Gastroesophageal sphincter (tissue), 4 donors: Measurements from ENCODE around the gene NPRL2. TPM values are rescaled to one million over a fixed set of nuclear protein-coding genes. Genes with fewer than 3 reads are reported as not detected.
A peak's percentile ranks its signal among the peaks of the same experiment; 100 is the strongest.

Experiments used
- ATAC-seq: fragments of 150-250 bp; one replicate; pipeline ENCODE4 v1.9.1; 2016; ENCODE audit warnings: mild to moderate bottlenecking, moderate library complexity
- H3K27ac ChIP-seq, 4 donors: fragments of 200-600 bp; sonication (generic) in 3 of 4; 1 replicate in 3 of 4; 2 replicates in 1 of 4; pipeline ENCODE4 v1.5.1; 2016 to 2019
- H3K27me3 ChIP-seq: fragments of 200-600 bp; sonication (generic); one replicate; pipeline ENCODE4 v1.5.1; 2019
- H3K36me3 ChIP-seq, 2 donors: fragments of 200-600 bp; sonication (generic); one replicate each; pipeline ENCODE4 v1.5.1; 2019; ENCODE audit warnings: control low read depth in 1 of 2
- H3K4me1 ChIP-seq, 3 donors: fragments of 200-600 bp; sonication (generic); 1 replicate in 2 of 3; 2 replicates in 1 of 3; pipeline ENCODE4 v1.5.1; 2016 to 2019; ENCODE audit warnings: control low read depth in 2 of 3
- H3K4me3 ChIP-seq, 2 donors: fragments of 200-600 bp; sonication (generic); one replicate each; pipeline ENCODE4 v1.5.1; 2019; ENCODE audit warnings: mild to moderate bottlenecking in 1 of 2, moderate library complexity in 1 of 2
- H3K9me3 ChIP-seq, 3 donors: fragments of 200-600 bp; sonication (generic); one replicate each; pipeline ENCODE4 v1.5.1; 2017 to 2019; ENCODE audit warnings: control low read depth in 2 of 3
- EP300 ChIP-seq: sonication (generic); formaldehyde crosslinking; IDR thresholded peaks from one replicate; pipeline ENCODE4 v1.6.1; 2017; ENCODE audit warnings: antibody characterized with exemption, mild to moderate bottlenecking
- POLR2A ChIP-seq, 2 donors: fragments of 450-650 bp; IDR thresholded peaks; one replicate each; pipeline ENCODE4 v1.6.1; 2017; ENCODE audit warnings: antibody characterized with exemption in 2 of 2, mild to moderate bottlenecking in 2 of 2, moderate library complexity in 1 of 2
- POLR2AphosphoS5 ChIP-seq: sonication (generic); formaldehyde crosslinking; IDR thresholded peaks from one replicate; pipeline ENCODE4 v1.6.1; 2017; ENCODE audit warnings: antibody characterized with exemption
- whole genome bisulfite sequencing, 2 donors: methylation state at CpG; one replicate each; pipeline ENCODE4 v1.1.5; 2018; ENCODE audit warnings: low coverage in 1 of 2; 5-methylcytosine and 5-hydroxymethylcytosine counted together
- total RNA-seq, 4 donors: library from RNA; depleted of rRNA; stranded (reverse); fragments of >200 nt; gene quantifications; one replicate each; pipeline ENCODE4 v1.1.0, GENCODE V29; 2016
- TF ChIP-seq, protein P1 (sequence below), 4 experiments: fragments of 200-600 bp in 2 of 4; fragments of 450-650 bp in 2 of 4; sonication (generic) in 1 of 4; IDR thresholded peaks; one replicate each; pipeline ENCODE4 v1.5.1; 2017 to 2019; ENCODE audit warnings: antibody characterized with exemption in 4 of 4, mild to moderate bottlenecking in 2 of 4, moderate library complexity in 2 of 4

The NPRL2 gene
- total RNA-seq, 4 donors from 2014 or later: 14.0 to 26.6 (median 19.5) TPM

DNA sequence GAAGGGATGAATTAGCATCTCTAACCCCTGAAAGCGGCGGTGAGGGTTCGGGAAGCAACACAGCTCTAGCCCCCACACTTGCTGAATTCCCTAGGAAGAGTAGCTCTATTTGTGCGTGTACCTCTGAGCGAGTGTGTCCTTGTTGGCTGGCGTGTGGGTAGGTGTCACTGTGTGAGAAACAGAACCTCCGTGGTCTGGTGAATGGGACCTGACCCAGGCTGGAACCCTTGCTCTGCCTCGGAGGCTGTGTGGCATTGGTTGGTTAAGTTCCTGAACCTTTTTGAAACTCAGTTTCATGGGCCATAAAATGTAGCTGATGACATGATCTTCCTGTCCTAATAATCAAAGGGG is 9.2 kb upstream of the NPRL2 start:
- peaks cover 0 to 31% of the 10 kb centered on the region in 2 donors for H3K36me3 ChIP-seq
- no peaks in the 10 kb centered on the region for H3K27me3 ChIP-seq
- TF ChIP-seq, protein P1, sequence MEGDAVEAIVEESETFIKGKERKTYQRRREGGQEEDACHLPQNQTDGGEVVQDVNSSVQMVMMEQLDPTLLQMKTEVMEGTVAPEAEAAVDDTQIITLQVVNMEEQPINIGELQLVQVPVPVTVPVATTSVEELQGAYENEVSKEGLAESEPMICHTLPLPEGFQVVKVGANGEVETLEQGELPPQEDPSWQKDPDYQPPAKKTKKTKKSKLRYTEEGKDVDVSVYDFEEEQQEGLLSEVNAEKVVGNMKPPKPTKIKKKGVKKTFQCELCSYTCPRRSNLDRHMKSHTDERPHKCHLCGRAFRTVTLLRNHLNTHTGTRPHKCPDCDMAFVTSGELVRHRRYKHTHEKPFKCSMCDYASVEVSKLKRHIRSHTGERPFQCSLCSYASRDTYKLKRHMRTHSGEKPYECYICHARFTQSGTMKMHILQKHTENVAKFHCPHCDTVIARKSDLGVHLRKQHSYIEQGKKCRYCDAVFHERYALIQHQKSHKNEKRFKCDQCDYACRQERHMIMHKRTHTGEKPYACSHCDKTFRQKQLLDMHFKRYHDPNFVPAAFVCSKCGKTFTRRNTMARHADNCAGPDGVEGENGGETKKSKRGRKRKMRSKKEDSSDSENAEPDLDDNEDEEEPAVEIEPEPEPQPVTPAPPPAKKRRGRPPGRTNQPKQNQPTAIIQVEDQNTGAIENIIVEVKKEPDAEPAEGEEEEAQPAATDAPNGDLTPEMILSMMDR (IDR thresholded peaks at IDR 0.05): no peak
- no peak for TF ChIP-seq POLR2A (IDR thresholded peaks at IDR 0.05)
- no peak for TF ChIP-seq EP300
- TF ChIP-seq POLR2AphosphoS5: no peak
- ATAC-seq: peak; percentile 9
- H3K9me3 ChIP-seq: no peaks in the 10 kb centered on the region
- 33 to 35% methylated on average over 1 to 3 of the region's 8 CpGs for WGBS, 2 donors
- peak overlapping the region in 2 of 4 donors; percentile 85 to 90 for H3K27ac ChIP-seq
- H3K4me1 ChIP-seq: peaks cover 4 to 54% (median 38%) of the 10 kb centered on the region in 3 donors
- peak overlapping the region in 1 of 2 donors; percentile 75 for H3K4me3 ChIP-seq

DNA sequence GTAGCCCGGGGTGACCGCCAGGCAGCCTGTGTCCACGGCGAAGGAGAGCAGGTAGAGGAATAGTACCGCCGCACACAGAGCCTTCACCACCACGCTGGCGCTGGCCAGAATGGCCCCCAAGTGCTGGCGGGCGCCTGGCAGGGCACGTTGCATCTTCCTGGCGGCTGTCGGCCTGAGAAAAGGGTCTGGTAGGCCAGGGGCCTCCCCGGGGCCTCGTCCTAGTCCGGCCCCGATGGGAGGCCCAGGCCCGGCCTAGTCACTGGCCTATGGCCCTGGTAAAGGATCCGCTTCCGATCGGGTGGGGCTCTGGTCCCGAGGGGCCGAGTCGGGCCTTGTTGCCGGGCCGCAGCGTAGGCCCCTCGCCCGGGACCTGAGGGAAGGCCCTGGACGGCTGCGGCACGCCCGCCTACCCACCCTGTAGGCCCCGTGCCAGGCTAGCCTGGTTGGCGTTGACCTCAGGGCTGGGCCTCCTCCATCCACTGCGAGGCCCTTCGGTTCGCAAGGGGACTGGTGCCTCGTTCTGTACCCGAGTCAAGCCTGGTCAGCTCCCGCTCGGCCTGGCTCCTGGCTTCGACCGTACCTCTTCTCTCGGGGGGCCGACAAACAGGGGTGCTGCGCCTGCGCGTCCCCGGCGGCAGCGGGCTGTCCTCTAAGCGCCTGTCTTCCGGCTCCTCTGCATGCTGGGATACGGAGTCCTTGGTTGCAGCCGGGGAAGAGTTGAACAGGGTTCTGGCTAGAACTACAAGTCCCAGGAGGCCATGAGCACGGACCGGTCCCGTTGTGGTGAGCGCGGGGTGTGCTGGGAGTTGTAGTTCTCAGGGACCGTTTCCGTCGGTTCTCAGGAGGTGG is 8.6 kb upstream of the NPRL2 start, which contains the start of gene TMEM115:
Gene TMEM115, minus strand, starts transcription at position 611 of the 849 bp plus-strand sequence. Its CDS starts 458 bp downstream, at position 153.
- Histone ChIP-seq H3K4me3 (peak within 1 kb of the TSS; percentile 69 to 75), H3K27ac (peak within 1 kb of the TSS; percentile 70 to 94 (median 88)), H3K27me3 (no peaks in the 10 kb centered on the region), H3K4me1 (peaks cover 4 to 54% (median 32%) of the 10 kb centered on the region in 3 donors), H3K36me3 (peaks cover 0 to 37% of the 10 kb centered on the region in 2 donors), H3K9me3 (no peaks in the 10 kb centered on the region)
- TF ChIP-seq, protein P1 (IDR thresholded peaks at IDR 0.05): no peak
- peak; percentile 56 to 66 for TF ChIP-seq POLR2A (IDR thresholded peaks at IDR 0.05)
- peak; percentile 65 for TF ChIP-seq POLR2AphosphoS5
- ATAC-seq: peak; percentile 99
- 0% methylated on average over 27 of the region's 64 CpGs; no CpG with 5 or more reads in 1 of the 2 donors for WGBS, 2 donors

DNA sequence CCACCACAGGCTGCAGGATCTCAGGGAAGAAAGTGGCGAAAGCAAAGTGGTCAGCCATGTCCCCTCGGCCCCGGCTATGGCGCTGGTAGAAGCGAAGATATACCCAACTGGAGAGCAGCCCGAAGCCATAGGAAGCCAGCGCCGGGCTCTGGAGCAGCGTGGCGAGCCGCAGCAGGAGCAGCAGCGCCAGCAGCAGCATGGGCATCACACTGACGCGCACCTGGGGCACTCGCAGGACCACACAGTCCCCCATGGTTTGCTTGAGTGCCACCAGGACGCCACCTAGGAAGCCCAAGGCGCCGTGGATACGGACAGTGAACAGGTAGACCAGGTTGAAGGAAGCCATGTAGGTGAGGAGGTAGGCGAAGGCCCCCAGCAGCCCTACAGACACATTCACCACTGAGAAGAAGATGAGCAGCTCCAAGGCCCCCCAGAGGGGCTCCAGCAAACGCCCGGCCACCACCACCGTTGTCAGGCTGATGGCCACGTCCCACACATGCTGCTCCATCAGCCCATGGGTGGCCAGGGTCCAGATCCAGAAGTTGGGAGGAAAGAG is 7.9 kb upstream of the NPRL2 start:
- TF ChIP-seq POLR2A (IDR thresholded peaks at IDR 0.05) (no peak), POLR2AphosphoS5 (no peak), EP300 (no peak)
- TF ChIP-seq, protein P1 (IDR thresholded peaks at IDR 0.05): no peak
- H3K9me3 ChIP-seq: no peaks in the 10 kb centered on the region
- WGBS, 2 donors: 32% methylated on average over 5 of the region's 24 CpGs; no CpG with 5 or more reads in 1 of the 2 donors
- peaks cover 0 to 44% of the 10 kb centered on the region in 2 donors for H3K36me3 ChIP-seq
- peaks cover 4 to 59% (median 31%) of the 10 kb centered on the region in 3 donors for H3K4me1 ChIP-seq
- no peaks in the 10 kb centered on the region for H3K27me3 ChIP-seq
- ATAC-seq: no peak
- peak overlapping the region; percentile 69 to 75 for H3K4me3 ChIP-seq
- H3K27ac ChIP-seq: peak overlapping the region; percentile 70 to 94 (median 88)

DNA sequence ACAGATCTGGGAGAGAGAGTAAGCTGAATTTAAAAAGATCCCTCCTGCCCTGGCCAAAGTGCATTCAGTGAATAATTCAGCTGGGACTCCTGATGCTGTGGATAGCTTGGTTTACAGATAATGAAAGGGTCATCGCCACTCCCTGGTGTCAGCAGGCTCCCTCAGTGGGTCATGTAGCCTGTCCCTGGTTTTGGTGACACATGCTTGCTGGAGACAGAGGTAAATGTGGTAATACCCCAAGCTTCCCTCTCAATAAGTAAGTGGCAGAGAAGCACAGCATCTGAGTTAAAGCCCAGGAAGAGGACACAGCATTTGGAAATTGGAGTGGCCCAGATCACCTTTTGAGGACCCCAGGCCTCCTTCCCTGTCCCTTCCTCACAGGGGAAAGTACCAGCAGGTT is 6.9 kb upstream of the NPRL2 start:
- 75% methylated on average over 1 of the region's 1 CpG; no CpG with 5 or more reads in 1 of the 2 donors for WGBS, 2 donors

More for the DNA sequence above, 6.9 kb upstream of the NPRL2 start:
- Histone ChIP-seq H3K36me3 (peaks cover 0 to 50% of the 10 kb centered on the region in 2 donors), H3K4me3 (peak overlapping the region; percentile 69 to 75), H3K27me3 (no peaks in the 10 kb centered on the region), H3K27ac (peak overlapping the region in 2 of 4 donors; percentile 85 to 90), H3K9me3 (no peaks in the 10 kb centered on the region), H3K4me1 (peaks cover 4 to 63% (median 31%) of the 10 kb centered on the region in 3 donors)
- no peak for ATAC-seq
- TF ChIP-seq POLR2AphosphoS5 (no peak), EP300 (no peak), POLR2A (IDR thresholded peaks at IDR 0.05) (no peak)
- TF ChIP-seq, protein P1 (IDR thresholded peaks at IDR 0.05): no peak
